ENCODE data around the gene FBP2.

Gene FBP2

GRCh38 chr9:94593459-94594345, at the start of gene FBP2:
Gene FBP2, minus strand, starts transcription at chr9:94593824. Its CDS starts 98 bp downstream, at chr9:94593726.
- no peak for DNase-seq (ENCODE audit: low spot score)

DNA sequence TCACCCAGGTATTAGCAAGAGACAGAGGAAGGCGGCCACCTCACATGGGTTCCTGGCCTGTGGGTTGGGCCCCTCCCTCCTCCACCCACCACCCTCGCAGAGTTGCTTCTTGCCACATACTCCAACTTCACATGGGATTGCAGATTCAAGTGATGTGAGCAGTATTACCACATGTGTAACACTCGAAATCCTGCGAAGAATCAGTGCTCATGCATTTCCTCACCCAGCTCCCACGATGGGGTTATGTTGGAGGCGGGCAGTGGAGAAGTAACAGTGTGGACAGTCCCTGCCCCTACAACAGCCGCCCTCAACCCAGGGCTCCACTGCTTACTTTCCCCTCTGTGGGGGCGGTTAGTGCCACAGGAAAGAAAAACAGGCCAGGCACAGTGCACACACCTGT, 49.6 kb upstream of the FBP2 start:
- no peak for DNase-seq (ENCODE audit: low spot score)

DNA sequence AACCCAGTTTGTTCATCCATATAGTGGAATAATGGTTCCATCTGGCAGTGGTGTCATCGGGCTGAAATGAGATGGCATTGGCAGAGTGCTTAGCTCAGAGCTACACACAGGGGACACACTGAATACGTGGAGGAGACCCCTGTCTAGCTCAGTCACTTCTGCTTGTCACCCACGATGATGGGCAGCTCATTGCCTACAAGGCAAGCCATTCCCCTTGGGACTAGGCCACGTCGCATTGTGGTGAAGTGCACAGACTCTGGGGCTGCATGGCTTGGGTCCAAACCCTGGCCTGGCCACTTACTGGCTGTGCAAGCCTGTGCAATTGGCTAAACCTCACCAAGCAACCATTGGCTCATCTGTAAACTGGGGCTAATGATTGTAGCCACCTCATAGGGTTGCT, 48.9 kb upstream of the FBP2 start:
- no peak for DNase-seq (ENCODE audit: low spot score)

DNA sequence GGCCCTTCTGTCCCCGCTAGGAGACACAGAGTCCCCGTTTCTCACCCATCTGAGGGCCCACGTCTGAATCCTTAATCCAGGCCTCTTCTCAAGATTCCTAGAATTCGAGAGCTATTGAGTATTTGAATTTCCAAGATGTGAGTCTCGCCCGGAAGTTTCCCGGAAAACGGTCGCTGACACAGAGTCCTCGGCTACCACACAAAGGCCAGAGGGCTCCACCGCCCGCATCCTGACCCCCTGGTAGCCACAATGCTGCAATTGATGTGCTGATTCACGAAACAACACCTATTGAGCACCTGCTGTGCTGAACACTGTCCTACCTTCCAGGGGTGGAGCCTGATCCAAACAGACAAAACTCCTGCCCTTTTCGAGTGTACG, 46.4 kb upstream of the FBP2 start:
- no peak for DNase-seq (ENCODE audit: low spot score)

DNA sequence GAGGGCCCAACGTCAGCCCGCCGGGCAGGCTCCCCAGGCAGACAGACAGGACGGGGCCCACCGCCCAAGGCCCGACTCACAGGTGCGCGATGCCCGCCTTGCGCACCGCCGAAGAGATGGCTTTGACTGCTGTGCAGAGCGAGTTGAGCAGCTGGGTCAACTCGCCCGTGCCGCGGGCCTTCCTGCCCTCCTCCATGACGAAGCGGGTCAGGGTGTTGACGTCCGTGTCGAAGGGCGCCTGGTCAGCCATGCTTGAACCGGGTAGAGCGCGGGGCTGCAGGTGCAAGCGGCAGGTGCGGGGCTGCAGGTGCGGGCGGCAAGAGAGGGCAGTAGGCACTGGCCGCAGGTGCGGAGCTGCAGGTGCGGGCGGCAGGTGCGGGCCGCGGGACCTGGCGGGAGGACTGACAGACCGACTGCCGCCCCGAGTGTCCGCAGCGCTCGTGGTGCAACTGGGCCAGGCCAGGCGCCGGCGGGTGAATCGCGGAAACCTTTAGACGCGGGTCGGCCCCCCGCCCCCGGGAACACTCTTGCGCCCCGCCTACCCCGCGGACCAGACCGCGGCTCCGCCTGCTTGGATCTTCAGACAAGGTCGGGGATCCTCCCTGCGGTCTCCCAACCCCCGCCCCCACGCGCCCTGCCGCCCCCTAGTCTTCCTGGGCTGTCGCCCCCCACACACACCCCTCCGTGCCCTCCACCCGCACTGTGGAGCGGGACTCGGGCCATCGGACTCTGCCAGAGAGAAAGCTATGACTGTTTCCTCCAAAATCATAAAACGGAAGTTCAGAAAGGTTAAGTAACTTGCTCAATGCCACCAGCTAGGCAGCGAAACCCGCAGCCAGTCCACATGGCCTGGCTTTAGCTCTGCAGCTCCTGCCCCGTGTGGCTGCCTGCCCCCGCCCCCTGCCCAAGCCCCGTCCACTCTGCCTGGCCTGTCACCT, 45.7 kb upstream of the FBP2 start, which contains the start of gene FBP1:
TSS of gene FBP1 (minus strand) at position 458 of the 938 bp plus-strand sequence. CDS start at position 250, 208 bp downstream.
- DNase-seq (ENCODE audit: low spot score), result no peak

GRCh38 chr9:94638335-94639060, 44.9 kb upstream of the FBP2 start:
- DNase-seq (ENCODE audit: low spot score), result no peak

DNA sequence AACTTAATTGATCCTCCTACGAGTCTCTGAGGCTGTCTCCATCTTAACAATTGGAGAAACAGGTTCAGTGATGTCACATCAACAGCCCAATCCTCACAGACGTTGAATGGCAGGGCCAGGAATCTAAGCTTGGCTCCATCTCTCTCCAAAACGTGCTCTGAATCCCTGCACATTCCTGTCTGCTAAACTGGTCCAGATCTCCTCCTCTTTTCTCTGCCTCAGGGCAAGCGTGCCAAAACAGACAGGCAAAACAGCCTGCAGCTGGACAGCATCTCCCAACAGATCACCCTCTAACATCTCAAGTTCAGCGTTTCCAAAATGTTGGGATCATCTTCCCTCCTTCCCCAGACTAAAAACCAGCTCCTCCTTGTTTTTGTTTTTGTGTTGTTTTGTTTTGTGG, 39.1 kb upstream of the FBP2 start:
- DNase-seq (ENCODE audit: low spot score), result no peak

GRCh38 chr9:94631599-94631998, 38.0 kb upstream of the FBP2 start:
- DNase-seq (ENCODE audit: low spot score), result no peak

DNA sequence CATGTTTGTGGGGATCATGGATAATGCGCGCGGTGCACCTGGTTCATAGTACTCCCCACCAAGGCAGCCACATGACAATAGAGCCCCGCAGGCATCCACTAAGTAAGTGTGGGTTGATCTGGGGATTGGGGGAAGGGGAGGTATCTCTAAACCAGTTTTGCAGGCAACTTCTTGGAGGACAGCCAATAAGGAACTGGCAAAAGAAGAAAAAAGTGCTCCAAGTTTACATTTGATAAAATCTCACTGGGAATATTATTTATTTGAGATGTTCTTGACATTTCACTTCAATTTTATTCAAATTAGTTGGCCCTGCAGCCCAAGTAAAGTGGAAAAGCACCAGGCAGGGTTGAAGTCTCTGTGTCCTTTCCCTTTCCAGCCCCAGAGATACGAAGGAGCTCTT, 37.2 kb upstream of the FBP2 start:
- no peak for DNase-seq (ENCODE audit: low spot score)

DNA sequence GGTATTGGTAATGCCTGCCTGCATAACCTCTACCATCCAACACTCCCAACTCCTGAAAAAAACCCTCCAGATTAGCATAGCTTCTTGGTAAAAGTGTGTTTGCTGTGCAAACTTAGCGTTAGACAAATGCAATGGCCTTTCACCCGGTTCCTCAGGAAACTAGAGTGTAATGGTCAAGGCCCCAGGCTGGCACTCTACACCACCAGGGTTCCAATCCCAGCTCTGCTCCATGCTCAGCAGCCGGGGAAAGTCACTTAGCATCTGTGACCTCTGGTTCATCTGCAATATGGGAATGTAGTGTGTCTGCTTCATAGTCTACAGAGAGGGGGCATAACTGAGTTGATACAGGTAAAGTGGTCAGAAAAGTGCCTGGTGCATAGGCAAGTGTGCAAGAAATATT, 36.7 kb upstream of the FBP2 start:
- DNase-seq (ENCODE audit: low spot score), result no peak

GRCh38 chr9:94627287-94627686, 33.7 kb upstream of the FBP2 start:
- DNase-seq (ENCODE audit: low spot score), result no peak

DNA sequence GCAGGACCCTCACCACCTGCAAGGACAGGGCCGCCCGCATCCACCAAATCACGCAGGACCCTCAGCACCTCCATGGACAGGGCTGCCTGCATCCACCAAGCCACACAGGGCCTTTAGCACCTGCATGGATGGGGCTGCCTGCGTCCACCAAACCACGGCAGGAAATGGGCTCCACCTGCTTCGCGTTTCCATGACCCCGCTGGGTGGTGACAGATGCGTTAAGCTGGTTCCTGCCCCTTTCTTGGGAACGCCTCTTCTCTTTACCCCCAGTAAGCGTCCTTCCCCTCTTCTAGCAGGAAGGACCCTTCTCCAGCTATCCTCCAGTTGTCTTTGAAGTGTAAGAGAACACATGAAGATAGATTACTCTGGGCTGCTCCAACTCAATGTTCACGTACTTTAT, 32.2 kb upstream of the FBP2 start:
- DNase-seq (ENCODE audit: low spot score), result no peak

- no peak for DNase-seq (ENCODE audit: low spot score)
Observed at GRCh38 chr9:94624629-94625028, 31.0 kb upstream of the FBP2 start.

- peak; percentile 36 for DNase-seq (ENCODE audit: low spot score)
Observed at GRCh38 chr9:94623253-94623652, 29.6 kb upstream of the FBP2 start.

GRCh38 chr9:94622087-94622800, 28.6 kb upstream of the FBP2 start:
- DNase-seq (ENCODE audit: low spot score), result no peak

GRCh38 chr9:94619026-94619425, 25.4 kb upstream of the FBP2 start:
- DNase-seq (ENCODE audit: low spot score), result no peak

DNA sequence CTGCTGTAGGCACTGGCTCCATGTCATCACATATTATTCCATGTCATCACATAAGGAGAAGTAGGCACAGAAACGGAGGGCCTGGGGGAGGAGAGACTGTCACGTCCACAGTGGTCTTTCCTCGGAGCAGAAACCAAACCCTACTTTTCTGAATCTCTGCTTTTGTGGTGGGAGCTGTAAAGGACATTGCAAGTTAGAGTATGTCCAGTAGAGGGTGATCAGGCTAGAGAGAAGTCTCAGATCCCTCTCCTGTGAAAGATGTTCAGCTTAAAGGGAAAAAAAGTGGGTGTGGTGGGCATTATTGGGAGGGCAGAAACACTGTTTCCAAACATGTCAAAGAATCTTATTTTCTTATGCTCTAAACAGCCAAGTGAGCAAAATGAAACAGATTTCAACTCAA, 19.4 kb upstream of the FBP2 start:
- DNase-seq (ENCODE audit: low spot score), result no peak

GRCh38 chr9:94612071-94612470, 18.4 kb upstream of the FBP2 start:
- DNase-seq (ENCODE audit: low spot score), result no peak

GRCh38 chr9:94611638-94612068, 18.0 kb upstream of the FBP2 start:
- DNase-seq (ENCODE audit: low spot score), result no peak

GRCh38 chr9:94610181-94610606, 16.6 kb upstream of the FBP2 start:
- no peak for DNase-seq (ENCODE audit: low spot score)

GRCh38 chr9:94607423-94607691, 13.7 kb upstream of the FBP2 start:
- no peak for DNase-seq (ENCODE audit: low spot score)

Data from RKO (cell line).